ENCODE results near the gene TAF10. TPM values are rescaled to one million over a fixed set of nuclear protein-coding genes. Genes with fewer than 3 reads are reported as not detected.

TAF10 gene
- total RNA-seq, 1 experiment from 2014 or later: 387 TPM

DNA sequence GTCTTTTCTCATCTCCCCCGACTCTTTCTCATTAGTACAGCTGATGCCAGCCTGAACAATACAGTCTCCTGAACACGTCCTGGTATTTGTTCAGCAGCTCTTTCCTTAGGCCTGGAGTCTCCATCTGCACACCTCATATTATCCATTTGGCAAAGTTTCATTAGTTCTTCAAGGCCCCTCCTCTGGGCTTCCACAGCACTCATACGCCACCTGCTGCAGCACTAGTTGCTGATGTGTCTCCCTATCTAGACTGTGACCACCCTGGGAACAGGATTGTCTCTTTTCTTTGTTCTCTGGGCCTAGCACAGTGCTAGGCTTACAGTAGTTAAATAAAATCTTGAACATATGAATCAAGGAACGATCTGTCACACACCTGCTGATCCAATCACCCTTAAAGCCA lies 26.4 kb upstream of the TAF10 start:
- TF ChIP-seq POLR2AphosphoS5 (IDR thresholded peaks at IDR 0.05; ENCODE audit: low read depth, low read length): no peak
- no peak; the same call in 1 of the 2 replicates for ATAC-seq
- POLR2A ChIA-PET: no interaction called here
- DNase-seq (ENCODE audit: low read depth, low spot score): no peak
- in situ Hi-C loops (cut with HindIII; ENCODE audit: low pct_unique_long_range_greater_than_20kb, low sequenced_read_pairs): no loop called here
- 0 out of 2 replicates have a peak overlapping the region, but pooled peaks have one; percentile 5 for H3K27ac ChIP-seq (ENCODE audit: low read length)
- H3K4me1 ChIP-seq (ENCODE audit: control insufficient read depth, insufficient read depth, low read length): peaks cover 14% of the 10 kb centered on the region
- CTCF ChIA-PET: interaction anchor here (0.5 kb wide), 1 partner anchor 25 kb away, joined by 5 read pairs; no protein-coding TSS in a partner anchor
- no peaks in the 10 kb centered on the region for H3K36me3 ChIP-seq (ENCODE audit: control insufficient read depth, insufficient read depth, low read length)
- no TSS peak for BruUV-seq (replicated peaks)
- intact Hi-C loops (cut with micrococcal nuclease; ENCODE audit: unreplicated experiment): no loop called here
- no peaks in the 10 kb centered on the region for H3K9me3 ChIP-seq (ENCODE audit: control insufficient read depth, insufficient read depth, low read depth, low read length)
- peaks cover 5% of the 10 kb centered on the region; the same call in 1 of the 2 replicates for H3K27me3 ChIP-seq (ENCODE audit: control insufficient read depth, insufficient read depth, low read length)
- no peak overlapping the region for H3K4me3 ChIP-seq (ENCODE audit: low read depth in 2 of 2, low read length in 2 of 2)

DNA sequence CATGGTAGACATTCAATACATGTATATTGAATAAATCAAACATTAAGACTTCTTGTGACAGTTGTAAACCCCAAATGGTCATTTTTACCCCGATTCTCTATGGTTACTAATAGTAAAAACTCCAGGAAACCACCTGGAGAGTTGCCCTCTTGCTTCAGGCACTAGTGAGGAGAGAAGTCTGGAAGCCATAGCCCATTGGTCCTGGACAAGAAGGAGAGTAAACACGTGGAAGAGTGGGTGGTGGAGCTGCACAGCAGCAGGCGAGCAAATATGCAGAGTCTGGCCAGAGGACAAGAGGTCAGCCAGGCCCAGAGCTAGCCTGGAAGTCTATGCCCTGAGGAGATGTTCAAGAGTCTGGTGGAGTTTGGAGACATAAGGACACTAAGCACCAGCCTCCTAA lies 25.9 kb upstream of the TAF10 start:
- H3K27ac ChIP-seq (ENCODE audit: low read length): peak overlapping the region; percentile 5; the same call in 1 of the 2 replicates
- peaks cover 3% of the 10 kb centered on the region; the same call in 1 of the 2 replicates for H3K27me3 ChIP-seq (ENCODE audit: control insufficient read depth, insufficient read depth, low read length)
- TF ChIP-seq TCF7L2 (IDR thresholded peaks at IDR 0.05; ENCODE audit: low read depth, low read length): no peak
- TF ChIP-seq, protein P1, sequence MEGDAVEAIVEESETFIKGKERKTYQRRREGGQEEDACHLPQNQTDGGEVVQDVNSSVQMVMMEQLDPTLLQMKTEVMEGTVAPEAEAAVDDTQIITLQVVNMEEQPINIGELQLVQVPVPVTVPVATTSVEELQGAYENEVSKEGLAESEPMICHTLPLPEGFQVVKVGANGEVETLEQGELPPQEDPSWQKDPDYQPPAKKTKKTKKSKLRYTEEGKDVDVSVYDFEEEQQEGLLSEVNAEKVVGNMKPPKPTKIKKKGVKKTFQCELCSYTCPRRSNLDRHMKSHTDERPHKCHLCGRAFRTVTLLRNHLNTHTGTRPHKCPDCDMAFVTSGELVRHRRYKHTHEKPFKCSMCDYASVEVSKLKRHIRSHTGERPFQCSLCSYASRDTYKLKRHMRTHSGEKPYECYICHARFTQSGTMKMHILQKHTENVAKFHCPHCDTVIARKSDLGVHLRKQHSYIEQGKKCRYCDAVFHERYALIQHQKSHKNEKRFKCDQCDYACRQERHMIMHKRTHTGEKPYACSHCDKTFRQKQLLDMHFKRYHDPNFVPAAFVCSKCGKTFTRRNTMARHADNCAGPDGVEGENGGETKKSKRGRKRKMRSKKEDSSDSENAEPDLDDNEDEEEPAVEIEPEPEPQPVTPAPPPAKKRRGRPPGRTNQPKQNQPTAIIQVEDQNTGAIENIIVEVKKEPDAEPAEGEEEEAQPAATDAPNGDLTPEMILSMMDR (IDR thresholded peaks at IDR 0.05): no peak
- ChIA-PET POLR2A (no interaction called here), CTCF (no interaction called here)
- intact Hi-C loops (cut with micrococcal nuclease; ENCODE audit: unreplicated experiment) (no loop called here), in situ Hi-C loops (cut with HindIII; ENCODE audit: low pct_unique_long_range_greater_than_20kb, low sequenced_read_pairs) (no loop called here)
- peak; percentile 50; the same call in 1 of the 2 replicates for ATAC-seq
- no peaks in the 10 kb centered on the region for H3K9me3 ChIP-seq (ENCODE audit: control insufficient read depth, insufficient read depth, low read depth, low read length)
- no TSS peak for BruUV-seq (replicated peaks)
- H3K4me1 ChIP-seq (ENCODE audit: control insufficient read depth, insufficient read depth, low read length): peaks cover 14% of the 10 kb centered on the region
- H3K36me3 ChIP-seq (ENCODE audit: control insufficient read depth, insufficient read depth, low read length): no peaks in the 10 kb centered on the region
- DNase-seq (ENCODE audit: low read depth, low spot score): no peak
- H3K4me3 ChIP-seq (ENCODE audit: low read depth in 2 of 2, low read length in 2 of 2): no peak overlapping the region

DNA sequence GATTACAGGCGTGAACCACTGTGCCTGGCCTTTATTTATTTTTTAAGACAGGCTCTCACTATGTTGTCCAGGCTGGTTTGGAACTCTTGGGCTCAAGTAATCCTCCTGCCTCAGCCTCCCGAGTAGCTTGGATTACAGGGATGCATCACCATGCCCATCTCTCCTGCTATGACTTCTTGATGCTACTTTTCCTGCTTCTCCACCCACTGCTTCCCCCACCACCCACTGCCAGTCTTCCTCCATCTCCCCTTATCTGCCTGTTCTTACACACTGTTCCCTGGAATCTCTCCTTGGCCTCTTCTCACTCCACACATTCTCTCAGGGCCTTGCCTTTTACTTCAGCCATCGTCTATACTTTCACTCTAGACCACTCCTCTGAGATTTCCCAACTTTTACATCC lies 24.5 kb upstream of the TAF10 start:
- Histone ChIP-seq H3K4me1 (ENCODE audit: control insufficient read depth, insufficient read depth, low read length) (peaks cover 14% of the 10 kb centered on the region), H3K4me3 (ENCODE audit: low read depth in 2 of 2, low read length in 2 of 2) (no peak overlapping the region), H3K36me3 (ENCODE audit: control insufficient read depth, insufficient read depth, low read length) (no peaks in the 10 kb centered on the region), H3K27ac (ENCODE audit: low read length) (no peak overlapping the region), H3K9me3 (ENCODE audit: control insufficient read depth, insufficient read depth, low read depth, low read length) (no peaks in the 10 kb centered on the region), H3K27me3 (ENCODE audit: control insufficient read depth, insufficient read depth, low read length) (no peaks in the 10 kb centered on the region)
- TF ChIP-seq SIN3A (IDR thresholded peaks at IDR 0.05; ENCODE audit: borderline replicate concordance, insufficient read depth, low read depth, low read length): no peak
- TF ChIP-seq, protein P1 (IDR thresholded peaks at IDR 0.05): no peak
- no peak for TF ChIP-seq POLR2AphosphoS5 (IDR thresholded peaks at IDR 0.05; ENCODE audit: low read depth, low read length)
- no peak for TF ChIP-seq TCF7L2 (IDR thresholded peaks at IDR 0.05; ENCODE audit: low read depth, low read length)
- TF ChIP-seq, protein P2, sequence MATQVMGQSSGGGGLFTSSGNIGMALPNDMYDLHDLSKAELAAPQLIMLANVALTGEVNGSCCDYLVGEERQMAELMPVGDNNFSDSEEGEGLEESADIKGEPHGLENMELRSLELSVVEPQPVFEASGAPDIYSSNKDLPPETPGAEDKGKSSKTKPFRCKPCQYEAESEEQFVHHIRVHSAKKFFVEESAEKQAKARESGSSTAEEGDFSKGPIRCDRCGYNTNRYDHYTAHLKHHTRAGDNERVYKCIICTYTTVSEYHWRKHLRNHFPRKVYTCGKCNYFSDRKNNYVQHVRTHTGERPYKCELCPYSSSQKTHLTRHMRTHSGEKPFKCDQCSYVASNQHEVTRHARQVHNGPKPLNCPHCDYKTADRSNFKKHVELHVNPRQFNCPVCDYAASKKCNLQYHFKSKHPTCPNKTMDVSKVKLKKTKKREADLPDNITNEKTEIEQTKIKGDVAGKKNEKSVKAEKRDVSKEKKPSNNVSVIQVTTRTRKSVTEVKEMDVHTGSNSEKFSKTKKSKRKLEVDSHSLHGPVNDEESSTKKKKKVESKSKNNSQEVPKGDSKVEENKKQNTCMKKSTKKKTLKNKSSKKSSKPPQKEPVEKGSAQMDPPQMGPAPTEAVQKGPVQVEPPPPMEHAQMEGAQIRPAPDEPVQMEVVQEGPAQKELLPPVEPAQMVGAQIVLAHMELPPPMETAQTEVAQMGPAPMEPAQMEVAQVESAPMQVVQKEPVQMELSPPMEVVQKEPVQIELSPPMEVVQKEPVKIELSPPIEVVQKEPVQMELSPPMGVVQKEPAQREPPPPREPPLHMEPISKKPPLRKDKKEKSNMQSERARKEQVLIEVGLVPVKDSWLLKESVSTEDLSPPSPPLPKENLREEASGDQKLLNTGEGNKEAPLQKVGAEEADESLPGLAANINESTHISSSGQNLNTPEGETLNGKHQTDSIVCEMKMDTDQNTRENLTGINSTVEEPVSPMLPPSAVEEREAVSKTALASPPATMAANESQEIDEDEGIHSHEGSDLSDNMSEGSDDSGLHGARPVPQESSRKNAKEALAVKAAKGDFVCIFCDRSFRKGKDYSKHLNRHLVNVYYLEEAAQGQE (IDR thresholded peaks at IDR 0.05; ENCODE audit: insufficient read depth in 1 of 2, low read depth in 2 of 2, low read length in 1 of 2): no peak
- intact Hi-C loops (cut with micrococcal nuclease; ENCODE audit: unreplicated experiment): no loop called here
- no peak for ATAC-seq
- no TSS peak for BruUV-seq (replicated peaks)
- ChIA-PET POLR2A (no interaction called here), CTCF (no interaction called here)
- in situ Hi-C loops (cut with HindIII; ENCODE audit: low pct_unique_long_range_greater_than_20kb, low sequenced_read_pairs): no loop called here
- no peak for DNase-seq (ENCODE audit: low read depth, low spot score)
